MM.1S (cell line): ENCODE measurements around the gene PRICKLE3.

ENCODE experiments used
- CTCF ChIP-seq: fragments of 300-600 bp; sonication (generic); IDR thresholded peaks from 2 replicates; pipeline ENCODE4 v1.5.1; 2016; ENCODE audit warnings: antibody characterized with exemption, low read length, mixed read lengths
- EZH2 ChIP-seq: fragments of 300-600 bp; sonication (generic); optimal IDR thresholded peaks from 2 replicates; pipeline ENCODE3; 2017; ENCODE audit warnings: low read depth, mild to moderate bottlenecking, antibody characterized with exemption, low read length, mixed read lengths
- EZH2phosphoT487 ChIP-seq: fragments of 300-600 bp; sonication (generic); IDR thresholded peaks from 2 replicates; pipeline ENCODE4 v1.6.1; 2018; ENCODE audit warnings: antibody characterized with exemption, low read length

- TF ChIP-seq EZH2phosphoT487, result no peak
- peak; percentile 63 for TF ChIP-seq CTCF
- TF ChIP-seq EZH2, result no peak
Observed at GRCh38 chrX:49192722-49193328, 6.7 kb upstream of the PRICKLE3 start.
